Activated CD4-positive, CD25-positive, alpha-beta regulatory T cell treated with anti-CD3 and anti-CD28 coated beads, Interleukin-2, amount 50 U/mL, for 72 hours (primary cell): Measurements from ENCODE around the gene SI.
"Not testable (repeated sequence)": the region's sequence is repeated elsewhere in the genome, so short reads cannot be mapped to it uniquely, and the experiment has no call there.

Experiments
- DNase-seq: peaks from one replicate; pipeline ENCODE4 v3.0.0; 2021

SI gene

DNA sequence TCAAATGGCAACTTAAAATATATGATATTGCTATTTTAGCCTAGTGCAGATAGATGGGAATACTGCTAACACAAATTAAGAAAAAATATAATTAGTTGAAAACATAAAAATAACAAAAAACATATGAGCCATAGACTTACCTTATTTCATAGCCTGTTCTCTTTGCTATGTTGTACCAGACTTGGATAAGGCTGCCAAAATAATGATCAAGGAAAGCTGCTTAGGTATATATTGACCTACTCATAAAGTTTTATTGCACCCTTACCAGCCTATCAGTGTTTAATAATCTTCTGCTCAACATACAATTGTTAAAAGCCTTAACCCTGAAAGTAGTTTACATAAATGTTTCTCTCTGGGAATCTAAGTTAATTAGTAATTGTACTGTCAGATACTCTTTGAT lies at the start of gene SI:
TSS of gene SI (minus strand) at position 204 of the 400 bp plus-strand sequence. CDS start 2,484 bp downstream, outside the sequence.
- DNase-seq: no peak

DNA sequence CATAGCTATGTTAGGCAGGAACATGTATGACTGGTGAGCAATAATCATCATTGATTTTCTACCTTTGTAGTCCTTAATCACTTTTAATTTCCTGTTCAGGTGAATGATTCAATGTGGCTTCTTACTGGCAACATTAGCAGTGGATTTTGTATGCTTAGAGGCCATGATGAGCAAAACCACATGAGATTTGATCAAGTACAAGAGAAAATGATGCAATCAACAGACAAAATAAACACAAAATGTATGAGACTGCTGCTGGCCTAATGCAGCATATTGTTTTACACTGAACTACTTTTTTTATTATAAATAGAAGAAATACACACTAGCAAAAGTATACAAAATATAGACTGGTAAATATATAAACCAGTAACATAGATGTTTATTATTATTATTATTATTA lies 47.5 kb upstream of the SI start:
- no peak for DNase-seq

DNA sequence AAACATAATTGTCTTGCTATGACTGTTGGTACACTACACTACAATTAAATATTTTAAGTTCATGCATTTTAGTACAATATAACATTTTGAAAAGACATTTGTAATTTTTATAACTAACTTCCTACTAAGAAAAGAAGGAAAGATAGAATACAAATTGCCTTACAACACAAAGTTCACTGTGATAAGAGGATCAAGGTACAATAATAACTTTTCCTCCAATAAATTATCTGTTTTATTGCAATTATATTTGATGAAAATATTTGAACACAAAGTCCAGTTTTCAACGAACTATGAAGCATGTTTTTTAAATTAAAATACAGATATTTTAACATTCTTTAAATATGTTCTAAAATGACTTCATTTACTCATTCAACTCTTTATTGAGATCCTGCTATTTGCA lies 33.1 kb upstream of the SI start:
- DNase-seq: no peak

DNA sequence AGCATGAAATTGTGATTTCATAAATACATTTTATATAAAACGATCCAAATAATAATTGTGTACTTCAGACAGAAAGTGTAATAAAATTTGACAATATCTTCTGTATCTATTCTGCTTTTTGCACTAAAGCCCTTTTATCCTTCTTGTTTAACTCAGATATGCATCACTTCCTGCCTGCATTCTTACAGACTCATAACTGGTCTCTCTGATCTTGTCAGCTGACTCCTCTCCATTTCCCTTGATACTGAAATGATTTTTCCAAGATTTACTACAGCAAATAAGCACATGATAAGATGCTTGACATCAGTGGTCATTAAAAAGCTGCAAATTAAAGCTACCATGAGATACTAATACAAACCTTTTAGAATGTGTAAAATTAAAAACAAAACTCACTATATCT lies 25.3 kb upstream of the SI start:
- DNase-seq: no peak

DNA sequence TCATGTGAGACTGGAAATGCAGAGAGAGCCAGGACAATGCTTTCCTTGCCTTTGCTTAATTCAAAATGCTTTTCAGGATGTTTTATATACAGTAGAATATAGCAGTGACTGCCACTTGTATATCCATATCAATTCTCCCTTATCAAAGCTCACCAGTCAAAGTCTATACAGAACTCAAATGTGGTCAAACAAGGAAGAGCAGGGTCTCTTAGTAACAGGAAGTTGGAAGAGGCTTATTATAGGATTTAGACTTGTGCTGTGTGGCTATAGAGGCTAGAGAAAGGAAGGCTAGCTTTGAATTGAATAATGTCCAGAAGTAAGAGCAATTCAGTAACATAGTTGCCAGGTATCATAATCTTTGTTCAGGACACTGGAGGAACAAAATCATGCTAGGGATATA lies 4.4 kb upstream of the SI start:
- DNase-seq: no peak

DNA sequence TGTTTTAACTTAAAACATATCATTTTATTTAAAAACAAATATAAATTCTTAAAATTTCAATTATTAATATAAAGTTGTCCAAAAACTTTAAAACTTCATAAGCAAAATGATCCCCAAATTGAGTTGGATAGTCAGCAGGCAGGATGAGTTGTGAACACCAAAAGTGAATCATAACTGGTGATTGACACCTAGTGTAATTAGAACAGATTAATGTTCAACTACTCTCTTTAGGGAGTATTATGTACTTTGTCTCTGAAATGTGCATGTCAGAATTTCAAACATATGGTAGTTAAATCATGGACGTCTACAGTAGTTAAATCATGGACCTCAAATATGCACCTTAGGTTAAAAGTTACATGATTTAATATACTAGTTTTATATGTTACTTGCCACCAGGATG lies 2.9 kb upstream of the SI start:
- no peak for DNase-seq

DNA sequence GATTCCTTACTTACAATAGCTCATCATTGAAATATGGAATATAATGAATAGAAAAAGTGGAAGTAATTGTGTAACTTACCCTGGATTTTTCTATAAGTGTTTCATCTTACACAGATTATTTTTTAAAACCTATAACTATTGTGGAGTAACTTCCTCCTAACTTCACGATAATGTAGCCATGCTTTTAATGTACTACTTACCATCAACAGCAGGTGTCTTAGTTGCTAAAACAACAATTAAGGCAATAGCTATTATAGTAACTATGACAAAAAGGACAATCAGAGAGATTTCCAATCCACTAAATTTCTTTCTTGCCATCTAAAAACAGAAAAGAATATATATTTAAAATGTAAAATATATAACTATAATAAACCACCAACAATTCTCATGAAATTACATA lies 2.6 kb downstream of the SI start:
- DNase-seq: no peak

DNA sequence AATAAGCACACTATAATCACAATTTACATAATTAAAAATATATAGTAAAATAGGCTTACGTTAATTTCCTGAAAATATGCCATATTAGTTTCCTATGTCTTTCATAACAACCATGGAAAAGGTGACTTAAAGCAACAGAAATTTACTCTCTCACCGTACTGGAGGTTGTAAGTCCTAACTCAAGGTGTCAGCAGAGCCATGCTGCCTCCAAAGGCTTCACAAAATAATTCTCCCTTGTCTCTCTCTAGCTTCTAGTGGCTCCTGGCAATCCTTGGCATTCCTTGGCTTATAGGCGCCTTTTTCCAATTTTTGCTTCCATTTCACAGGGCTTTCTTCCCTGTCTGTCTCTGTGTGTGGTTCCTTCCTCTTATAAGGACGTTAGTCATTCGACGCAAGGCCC lies 7.6 kb downstream of the SI start:
- no peak for DNase-seq

DNA sequence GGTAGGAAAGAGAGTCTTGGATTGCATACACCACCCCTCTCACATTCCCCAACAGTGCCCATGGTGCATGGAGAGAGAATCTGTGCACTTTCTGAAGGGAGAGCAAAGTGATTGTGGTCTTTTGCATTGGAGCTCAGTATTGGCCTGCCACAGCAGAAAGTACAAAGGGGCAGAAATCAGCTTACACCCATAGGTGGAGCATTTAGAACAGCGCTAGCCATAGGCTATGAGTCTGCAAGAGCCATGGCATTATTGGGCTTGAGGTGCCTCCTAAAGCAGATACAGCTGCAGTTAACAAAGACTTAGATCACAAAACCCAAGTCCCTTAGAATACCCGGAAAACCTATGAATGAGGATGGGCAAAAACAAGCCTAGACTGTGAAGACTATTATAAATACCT lies 21.8 kb downstream of the SI start:
- DNase-seq: no peak

DNA sequence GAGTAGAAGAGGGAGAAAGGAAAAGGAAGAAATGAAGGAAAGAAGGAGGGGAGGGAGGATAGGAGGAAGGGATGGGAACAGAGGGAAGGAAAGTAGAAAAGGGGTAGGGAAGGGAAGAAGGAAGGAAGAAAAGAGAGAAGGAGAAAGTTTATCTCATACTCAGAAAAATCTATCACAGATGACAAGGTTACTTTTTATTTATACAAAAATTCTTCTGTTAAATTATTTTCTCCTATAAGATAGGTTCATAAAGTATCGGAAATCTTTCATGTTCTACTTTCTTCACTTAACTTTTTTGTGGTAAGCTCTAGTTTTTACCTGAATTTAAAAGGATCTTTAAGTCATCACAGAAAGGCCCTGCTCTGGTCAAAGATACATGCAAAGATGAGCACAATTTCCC lies 38.1 kb downstream of the SI start:
- DNase-seq: no peak

DNA sequence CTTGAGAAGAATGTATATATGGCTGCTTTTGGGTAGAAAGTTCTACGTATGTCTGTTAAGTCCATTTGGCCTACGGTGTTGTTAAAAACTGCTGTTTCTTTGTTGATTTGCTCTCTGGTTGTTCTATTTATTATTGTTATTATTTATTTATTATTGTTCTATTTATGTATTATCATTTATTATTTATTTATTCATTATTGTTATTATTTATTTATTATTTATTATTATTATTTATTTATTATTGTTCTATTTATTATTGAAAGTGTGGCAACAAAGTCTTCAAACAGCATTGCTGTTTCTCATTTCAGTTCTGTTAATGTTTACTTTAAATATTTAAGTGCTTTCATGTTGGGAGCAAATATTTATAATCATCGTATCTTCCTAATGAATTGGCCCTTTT lies 66.7 kb downstream of the SI start:
- no peak for DNase-seq

DNA sequence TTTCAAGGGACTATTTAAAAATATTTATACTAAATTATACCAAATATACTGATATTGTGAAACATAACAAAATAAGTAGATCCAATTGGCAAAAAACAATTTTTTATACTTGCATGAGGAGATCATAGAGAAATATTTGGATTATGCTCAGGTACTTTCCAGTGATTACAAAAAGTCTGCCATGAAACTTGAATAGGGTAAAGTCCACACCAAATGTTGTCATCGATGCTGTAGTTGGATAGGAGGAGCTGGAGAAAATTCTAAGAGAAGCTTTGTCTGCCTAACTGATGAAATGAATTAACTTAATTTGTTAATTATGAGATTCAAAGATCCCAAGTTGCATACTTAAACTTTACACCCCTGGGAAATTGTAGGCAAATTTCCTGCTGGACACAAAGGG lies 93.3 kb downstream of the SI start:
- no peak for DNase-seq

DNA sequence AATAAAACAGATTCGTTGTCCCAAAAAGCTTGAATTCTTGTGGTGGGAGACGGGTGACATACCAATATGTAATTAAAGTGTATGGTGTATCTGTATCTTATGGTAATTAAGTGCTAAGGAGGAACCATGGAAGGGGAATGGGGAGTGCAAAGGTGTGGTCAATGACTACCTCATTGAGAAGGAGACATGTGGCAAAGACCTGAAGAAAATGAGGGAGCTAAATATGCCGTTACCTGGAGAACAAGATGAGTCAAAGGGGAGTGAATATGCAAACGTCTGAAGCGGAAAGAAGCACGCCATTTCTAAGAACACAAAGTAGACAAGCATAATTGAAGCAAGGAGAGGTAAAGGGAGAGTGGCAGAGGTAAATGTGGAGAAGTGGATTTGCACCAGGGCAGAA lies 115.7 kb downstream of the SI start:
- DNase-seq: no peak

DNA sequence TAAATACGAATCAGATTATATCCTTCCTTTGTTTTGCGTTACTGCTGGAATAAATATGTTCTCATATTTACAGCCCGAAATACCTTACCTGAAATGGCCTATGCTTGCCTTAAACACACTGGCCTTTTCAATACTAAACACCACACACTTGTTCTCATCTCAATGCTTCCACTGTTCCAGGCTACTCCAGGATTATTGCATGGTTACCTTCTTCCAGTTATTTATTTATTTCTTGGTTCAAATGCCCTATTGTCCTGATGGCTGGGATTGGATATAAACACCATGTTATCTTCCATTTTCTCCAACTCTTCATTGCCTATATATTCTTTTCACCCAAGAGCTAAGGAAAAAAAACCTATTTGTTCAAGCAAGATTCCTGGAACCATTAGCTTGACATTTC lies 125.3 kb downstream of the SI start:
- DNase-seq: no peak

DNA sequence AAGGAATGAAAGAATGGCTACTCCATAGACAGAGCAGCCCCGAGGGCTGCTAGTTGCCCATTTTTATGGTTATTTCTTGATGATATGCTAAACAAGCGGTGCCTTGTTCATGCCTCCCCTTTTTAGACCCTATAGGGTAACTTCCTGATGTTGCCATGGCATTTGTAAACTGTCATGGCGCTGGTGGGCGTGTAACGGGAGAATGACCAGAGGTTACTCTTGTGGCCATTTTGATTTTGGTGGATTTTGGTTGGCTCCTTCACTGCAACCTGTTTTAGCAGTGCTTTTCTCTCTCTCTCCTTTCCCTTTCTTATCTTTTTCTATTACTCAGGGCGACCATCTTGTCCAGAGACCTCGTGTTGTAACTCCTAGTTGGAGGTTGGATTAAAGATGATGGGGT lies 126.9 kb downstream of the SI start:
- not testable (repeated sequence) for DNase-seq

DNA sequence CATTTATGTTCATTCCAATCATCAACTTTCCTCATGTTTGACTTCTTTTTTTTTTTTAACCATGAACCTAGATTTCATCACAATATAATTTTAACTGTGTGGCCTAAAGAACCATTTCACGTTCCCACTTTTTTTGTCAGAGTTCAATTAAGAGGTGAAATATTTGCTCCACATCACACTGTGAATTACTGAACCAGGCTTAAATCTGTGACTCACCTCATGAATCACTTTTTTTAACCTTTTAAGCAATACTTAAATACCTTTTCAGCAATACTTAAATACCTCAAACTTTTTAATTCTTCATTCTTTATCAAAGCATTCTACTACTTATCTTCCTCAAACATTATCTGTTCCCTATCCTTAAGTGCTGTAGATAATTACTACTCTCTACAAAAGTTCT lies 137.6 kb downstream of the SI start:
- DNase-seq: no peak

DNA sequence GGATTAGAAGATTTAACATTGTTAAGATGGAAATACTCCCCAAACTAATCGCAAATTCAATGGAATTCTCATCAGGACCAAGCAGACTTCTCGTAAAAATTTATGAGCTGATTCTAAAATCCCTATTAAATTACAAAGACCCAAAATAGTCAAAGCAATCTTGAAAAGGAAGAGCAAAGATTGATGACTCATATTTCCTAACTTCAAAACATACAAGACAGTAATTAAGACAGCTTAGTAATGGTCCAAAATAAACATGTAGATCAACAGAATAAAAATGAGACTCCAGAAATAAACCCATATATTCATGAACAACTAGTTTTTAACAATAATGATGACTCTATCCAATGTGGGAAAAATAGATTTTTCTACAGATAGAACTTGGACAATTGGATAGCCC lies 148.7 kb downstream of the SI start:
- no peak for DNase-seq
